Measurements from ENCODE around the gene SPG7.

SPG7 gene

DNA sequence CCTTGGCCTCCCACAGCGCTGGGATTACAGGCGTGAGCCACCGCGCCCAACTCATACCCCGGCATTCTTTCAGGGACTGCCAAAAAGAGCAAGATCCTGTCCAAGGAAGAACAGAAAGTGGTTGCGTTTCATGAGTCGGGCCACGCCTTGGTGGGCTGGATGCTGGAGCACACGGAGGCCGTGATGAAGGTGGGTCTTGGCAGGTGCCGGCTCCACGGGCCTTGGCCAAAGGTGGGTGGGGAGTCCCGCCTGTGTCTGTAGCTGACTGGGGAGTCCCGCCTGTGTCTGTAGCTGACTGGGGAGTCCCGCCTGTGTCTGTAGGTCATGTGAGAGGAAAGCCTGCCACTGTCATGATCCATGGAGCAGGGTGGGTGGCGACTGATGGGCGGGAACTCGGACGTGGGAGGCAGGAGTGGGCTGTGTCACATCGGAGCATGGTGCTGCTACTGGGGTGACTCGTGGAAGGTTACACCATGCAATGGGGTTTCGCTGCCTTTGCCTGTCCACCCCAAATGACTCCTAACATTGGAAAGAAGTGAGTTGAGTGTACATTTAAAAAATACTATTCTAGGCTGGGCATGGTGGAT lies 42.3 kb downstream of the SPG7 start:
- no peak for DNase-seq (ENCODE audit: extremely low read depth, insufficient read length)
- H3K27me3 ChIP-seq (replicated peaks; ENCODE audit: control insufficient read depth, insufficient read depth, low read length) = no peaks in the 10 kb centered on the region
- peaks cover 31% of the 10 kb centered on the region for H3K36me3 ChIP-seq (ENCODE audit: control insufficient read depth, insufficient read depth, low read length)
- H3K4me3 ChIP-seq (replicated peaks; ENCODE audit: low read depth, low read length) = no peak overlapping the region
- TF ChIP-seq, protein P1, sequence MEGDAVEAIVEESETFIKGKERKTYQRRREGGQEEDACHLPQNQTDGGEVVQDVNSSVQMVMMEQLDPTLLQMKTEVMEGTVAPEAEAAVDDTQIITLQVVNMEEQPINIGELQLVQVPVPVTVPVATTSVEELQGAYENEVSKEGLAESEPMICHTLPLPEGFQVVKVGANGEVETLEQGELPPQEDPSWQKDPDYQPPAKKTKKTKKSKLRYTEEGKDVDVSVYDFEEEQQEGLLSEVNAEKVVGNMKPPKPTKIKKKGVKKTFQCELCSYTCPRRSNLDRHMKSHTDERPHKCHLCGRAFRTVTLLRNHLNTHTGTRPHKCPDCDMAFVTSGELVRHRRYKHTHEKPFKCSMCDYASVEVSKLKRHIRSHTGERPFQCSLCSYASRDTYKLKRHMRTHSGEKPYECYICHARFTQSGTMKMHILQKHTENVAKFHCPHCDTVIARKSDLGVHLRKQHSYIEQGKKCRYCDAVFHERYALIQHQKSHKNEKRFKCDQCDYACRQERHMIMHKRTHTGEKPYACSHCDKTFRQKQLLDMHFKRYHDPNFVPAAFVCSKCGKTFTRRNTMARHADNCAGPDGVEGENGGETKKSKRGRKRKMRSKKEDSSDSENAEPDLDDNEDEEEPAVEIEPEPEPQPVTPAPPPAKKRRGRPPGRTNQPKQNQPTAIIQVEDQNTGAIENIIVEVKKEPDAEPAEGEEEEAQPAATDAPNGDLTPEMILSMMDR (IDR thresholded peaks at IDR 0.05; ENCODE audit: insufficient read depth, low read length, poor library complexity, severe bottlenecking) = no peak

DNA sequence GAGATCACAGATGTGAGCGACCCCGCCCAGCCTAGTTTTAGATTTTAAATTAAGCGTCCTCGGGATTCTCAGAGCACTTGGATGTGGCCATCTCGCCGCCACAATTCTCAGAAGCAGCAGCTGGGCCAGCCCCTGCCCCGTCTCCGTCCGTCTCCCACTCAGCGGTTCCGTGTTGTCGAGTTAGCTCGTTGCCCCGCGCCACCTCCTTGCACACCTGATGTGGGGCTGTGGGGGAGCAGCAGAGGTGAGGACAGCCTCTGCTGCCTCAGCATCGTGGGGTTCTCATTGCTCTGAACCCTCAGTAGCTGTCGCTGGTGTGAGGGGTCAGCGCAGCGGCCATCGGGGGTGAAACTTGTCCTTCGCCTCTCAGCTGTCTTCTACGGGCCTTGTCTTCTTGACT lies 44.1 kb downstream of the SPG7 start:
- Histone ChIP-seq H3K4me3 (replicated peaks; ENCODE audit: low read depth, low read length) (no peak overlapping the region), H3K27me3 (replicated peaks; ENCODE audit: control insufficient read depth, insufficient read depth, low read length) (no peaks in the 10 kb centered on the region), H3K36me3 (ENCODE audit: control insufficient read depth, insufficient read depth, low read length) (peaks cover 35% of the 10 kb centered on the region)
- no peak for DNase-seq (ENCODE audit: extremely low read depth, insufficient read length)
- TF ChIP-seq, protein P1 (IDR thresholded peaks at IDR 0.05; ENCODE audit: insufficient read depth, low read length, poor library complexity, severe bottlenecking) = no peak

DNA sequence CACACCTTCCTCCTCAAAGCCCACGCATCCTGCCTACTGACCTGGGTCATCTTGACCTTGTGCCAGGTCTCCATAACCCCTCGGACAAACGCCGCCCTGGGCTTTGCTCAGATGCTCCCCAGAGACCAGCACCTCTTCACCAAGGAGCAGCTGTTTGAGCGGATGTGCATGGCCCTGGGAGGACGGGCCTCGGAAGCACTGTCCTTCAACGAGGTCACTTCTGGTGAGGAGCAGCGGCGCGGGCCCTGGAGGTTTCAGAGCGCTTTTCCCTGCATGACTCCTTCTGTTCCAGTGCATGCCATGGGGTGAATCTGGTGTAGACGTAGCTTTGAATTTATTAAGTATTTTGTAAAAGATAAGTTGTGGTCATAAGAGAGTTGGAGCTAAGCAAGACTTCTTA lies 44.7 kb downstream of the SPG7 start:
- TF ChIP-seq, protein P1 (IDR thresholded peaks at IDR 0.05; ENCODE audit: insufficient read depth, low read length, poor library complexity, severe bottlenecking) = no peak
- DNase-seq (ENCODE audit: extremely low read depth, insufficient read length) = no peak
- Histone ChIP-seq H3K36me3 (ENCODE audit: control insufficient read depth, insufficient read depth, low read length) (peaks cover 33% of the 10 kb centered on the region), H3K27me3 (replicated peaks; ENCODE audit: control insufficient read depth, insufficient read depth, low read length) (no peaks in the 10 kb centered on the region), H3K4me3 (replicated peaks; ENCODE audit: low read depth, low read length) (no peak overlapping the region)

DNA sequence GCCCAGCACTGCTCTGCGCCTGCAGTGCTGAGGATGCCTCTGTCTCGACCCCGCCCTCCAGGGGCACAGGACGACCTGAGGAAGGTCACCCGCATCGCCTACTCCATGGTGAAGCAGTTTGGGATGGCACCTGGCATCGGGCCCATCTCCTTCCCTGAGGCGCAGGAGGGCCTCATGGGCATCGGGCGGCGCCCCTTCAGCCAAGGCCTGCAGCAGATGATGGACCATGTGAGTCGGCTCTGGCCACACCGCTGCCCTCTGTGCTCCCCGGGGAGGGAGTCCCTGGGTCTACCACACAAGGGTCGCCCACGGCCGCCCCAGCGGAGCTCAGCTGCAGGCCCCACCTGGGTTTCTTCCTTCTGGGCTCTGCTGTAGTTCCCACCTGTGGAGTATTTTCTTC lies 45.5 kb downstream of the SPG7 start:
- H3K36me3 ChIP-seq (ENCODE audit: control insufficient read depth, insufficient read depth, low read length) = peaks cover 32% of the 10 kb centered on the region

DNA sequence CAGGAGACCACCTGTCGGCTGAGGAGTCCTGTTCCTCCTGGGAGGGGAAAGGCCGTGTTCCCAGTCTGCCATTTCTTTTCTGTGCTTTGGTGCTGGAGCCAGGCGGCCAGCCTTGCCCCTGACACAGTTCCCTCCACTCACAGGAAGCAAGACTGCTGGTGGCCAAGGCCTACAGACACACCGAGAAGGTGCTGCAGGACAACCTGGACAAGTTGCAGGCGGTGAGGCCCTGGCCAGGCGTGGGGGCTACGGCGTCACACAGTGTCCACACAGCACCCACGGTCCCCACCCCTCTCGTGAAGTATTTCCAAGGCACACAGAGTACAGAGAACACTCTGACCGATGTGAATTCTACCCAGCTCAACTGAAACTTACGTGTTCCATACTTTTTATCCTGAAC lies 46.1 kb downstream of the SPG7 start:
- H3K4me3 ChIP-seq (replicated peaks; ENCODE audit: low read depth, low read length) = no peak overlapping the region
- TF ChIP-seq, protein P1 (IDR thresholded peaks at IDR 0.05; ENCODE audit: insufficient read depth, low read length, poor library complexity, severe bottlenecking) = no peak
- H3K36me3 ChIP-seq (ENCODE audit: control insufficient read depth, insufficient read depth, low read length) = peaks cover 31% of the 10 kb centered on the region
- H3K27me3 ChIP-seq (replicated peaks; ENCODE audit: control insufficient read depth, insufficient read depth, low read length) = no peaks in the 10 kb centered on the region
- no peak for DNase-seq (ENCODE audit: extremely low read depth, insufficient read length)

More for the DNA sequence above, 45.5 kb downstream of the SPG7 start:
- Histone ChIP-seq H3K4me3 (replicated peaks; ENCODE audit: low read depth, low read length) (no peak overlapping the region), H3K27me3 (replicated peaks; ENCODE audit: control insufficient read depth, insufficient read depth, low read length) (no peaks in the 10 kb centered on the region)
- DNase-seq (ENCODE audit: extremely low read depth, insufficient read length) = no peak
- TF ChIP-seq, protein P1 (IDR thresholded peaks at IDR 0.05; ENCODE audit: insufficient read depth, low read length, poor library complexity, severe bottlenecking) = no peak

DNA sequence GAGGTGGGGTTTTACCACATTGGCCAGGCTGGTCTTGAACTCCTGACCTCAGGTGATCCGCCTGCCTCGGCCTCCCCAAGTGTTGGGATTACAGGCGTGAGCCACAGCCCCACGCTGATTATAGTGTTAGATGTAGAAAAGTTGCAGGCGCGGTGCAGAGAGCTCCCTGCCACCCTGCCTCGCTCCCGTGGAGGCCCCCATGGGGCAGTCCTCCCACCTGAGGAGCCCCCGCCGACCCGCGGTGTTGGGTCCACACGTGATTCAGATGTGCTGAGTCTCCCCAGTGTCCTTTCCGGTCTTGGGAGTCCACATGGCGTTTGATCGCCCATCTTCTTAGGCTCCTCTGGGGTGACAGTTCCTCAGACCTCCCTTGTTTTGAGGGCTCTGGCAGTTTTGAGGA lies 47.1 kb downstream of the SPG7 start:
- no peaks in the 10 kb centered on the region for H3K27me3 ChIP-seq (replicated peaks; ENCODE audit: control insufficient read depth, insufficient read depth, low read length)
- peaks cover 29% of the 10 kb centered on the region for H3K36me3 ChIP-seq (ENCODE audit: control insufficient read depth, insufficient read depth, low read length)
- TF ChIP-seq, protein P1 (IDR thresholded peaks at IDR 0.05; ENCODE audit: insufficient read depth, low read length, poor library complexity, severe bottlenecking) = no peak
- H3K4me3 ChIP-seq (replicated peaks; ENCODE audit: low read depth, low read length) = no peak overlapping the region
- DNase-seq (ENCODE audit: extremely low read depth, insufficient read length) = no peak
